HG02623 (cell line): ENCODE results near the gene HNMT.
A peak's percentile ranks its signal among the peaks of the same experiment; 100 is the strongest.
"Not testable (repeated sequence)": the region's sequence is repeated elsewhere in the genome, so short reads cannot be mapped to it uniquely, and the experiment has no call there.

Experiments
- ATAC-seq: cut with Tn5 transposase; IDR thresholded peaks from one replicate; pipeline ENCODE4 v1.9.1; 2021; ENCODE audit warnings: moderate library complexity; ENCODE audit not compliant: unreplicated experiment

HNMT gene

DNA sequence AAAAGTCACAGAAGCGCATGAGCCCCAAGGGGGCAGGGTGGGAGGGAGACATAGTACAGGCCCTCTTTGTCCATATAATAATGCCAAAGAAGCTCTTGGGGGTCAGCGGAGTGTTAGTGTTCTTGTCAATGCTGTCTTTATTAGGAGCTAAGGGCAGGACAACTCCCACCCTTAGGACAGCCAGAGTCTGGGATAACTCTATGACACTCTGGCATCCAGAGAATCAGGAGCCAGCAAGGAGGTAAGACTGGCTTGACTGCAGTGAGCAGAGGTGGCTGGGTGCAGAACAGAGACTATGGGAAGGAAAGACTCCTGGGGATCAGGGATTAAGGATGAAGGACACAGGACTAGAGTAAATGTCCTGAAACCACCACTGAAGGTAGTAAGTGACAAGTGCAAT, 19.0 kb upstream of the HNMT start:
- ATAC-seq: no peak

DNA sequence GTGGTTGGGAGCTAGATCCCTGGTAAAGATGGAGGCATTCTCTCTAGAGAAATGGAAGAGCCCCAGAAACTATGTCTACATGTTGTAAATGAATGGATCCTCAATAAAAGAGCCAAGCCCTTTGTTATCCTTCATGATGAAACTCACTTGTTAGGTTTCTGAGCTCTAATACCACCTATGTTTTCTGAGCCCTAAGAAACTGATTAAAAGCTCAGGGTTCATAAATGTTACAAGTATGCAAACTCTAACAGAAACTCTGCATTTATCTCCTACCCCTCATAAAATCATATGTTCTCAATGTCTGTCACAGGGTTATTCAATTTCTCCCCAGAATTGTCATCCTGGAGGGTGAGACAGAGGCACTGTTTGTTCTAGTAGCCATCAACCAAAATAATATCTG, 18.0 kb upstream of the HNMT start:
- no peak for ATAC-seq

DNA sequence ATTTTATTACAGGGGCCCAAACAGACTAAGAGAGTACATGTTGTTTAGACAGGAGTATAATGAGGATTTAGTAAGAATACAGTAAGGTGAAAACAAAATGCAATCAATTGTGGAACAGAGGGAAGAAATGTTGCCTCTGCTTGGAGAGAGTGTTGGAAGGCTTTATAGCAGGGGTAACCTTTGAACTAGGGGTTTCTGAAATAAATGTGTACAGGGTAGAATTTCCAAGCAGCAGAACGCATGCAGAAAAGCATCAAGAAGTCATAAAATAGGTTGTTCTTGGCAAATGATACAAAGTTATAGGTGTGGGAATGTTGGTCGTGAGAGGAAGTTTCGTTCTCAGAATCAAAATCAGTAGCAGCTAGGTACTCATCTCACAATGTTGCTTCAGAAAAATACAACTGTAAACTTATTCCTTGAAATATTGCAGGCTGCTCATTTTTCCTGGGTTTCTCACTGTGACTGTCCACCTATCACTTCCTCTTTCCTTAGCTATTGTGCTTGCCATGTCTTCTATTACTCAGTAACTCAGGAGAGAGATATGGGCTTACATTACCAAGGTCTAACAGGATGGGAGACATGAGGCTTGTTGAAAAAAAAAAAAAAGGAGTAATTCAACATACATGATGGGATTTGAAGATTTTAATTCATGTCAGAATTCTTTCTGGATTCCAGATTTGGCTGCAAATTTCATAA, 17.1 kb upstream of the HNMT start:
- no peak for ATAC-seq

DNA sequence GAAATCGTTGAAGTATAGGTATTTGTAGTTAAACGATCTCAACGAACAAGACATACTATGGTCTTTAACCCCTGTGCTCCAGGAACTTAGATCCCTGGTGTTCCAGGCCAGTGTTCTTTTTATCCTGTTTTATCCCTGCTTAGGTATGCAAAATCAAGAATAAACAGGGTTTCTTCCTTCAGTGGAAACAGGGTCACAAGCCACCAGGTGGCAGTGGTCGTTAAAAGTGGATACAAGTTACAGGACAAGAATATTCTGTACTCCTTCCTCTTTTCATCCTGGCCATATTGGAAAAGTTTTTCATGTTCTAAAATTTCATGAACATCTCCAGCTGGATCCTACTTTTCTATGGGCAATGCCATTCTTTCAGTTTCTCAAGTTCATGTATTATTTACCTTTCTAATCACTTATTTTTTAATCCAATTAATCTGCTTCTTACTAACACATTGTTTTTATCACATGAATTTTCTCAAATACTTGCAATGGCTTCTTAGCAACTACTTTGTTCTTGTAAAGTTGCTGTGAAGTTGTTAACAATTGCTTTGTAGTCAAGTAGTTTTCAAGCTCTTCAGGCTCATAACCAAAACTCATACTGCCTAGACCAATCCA, 16.4 kb upstream of the HNMT start:
- ATAC-seq: peak; percentile 45

DNA sequence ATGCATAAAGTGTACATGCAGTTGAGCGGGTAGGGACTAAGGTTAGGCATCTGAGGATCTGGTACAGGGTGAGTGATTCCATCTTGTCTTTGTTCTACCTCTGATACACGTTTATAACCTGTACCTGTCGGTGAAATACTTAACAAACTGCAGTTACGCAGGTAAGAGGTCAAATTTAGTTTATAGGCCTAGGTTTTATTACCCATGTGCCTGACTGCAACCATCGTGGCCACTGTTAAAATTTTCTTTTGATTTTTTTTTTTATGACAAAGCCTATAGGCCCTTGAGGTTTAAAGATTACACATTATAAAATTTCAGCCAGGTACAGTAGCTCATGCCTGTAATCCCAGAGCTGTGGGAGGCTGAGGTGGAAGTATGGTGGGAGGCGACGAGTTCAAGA, 15.4 kb upstream of the HNMT start:
- ATAC-seq: no peak

DNA sequence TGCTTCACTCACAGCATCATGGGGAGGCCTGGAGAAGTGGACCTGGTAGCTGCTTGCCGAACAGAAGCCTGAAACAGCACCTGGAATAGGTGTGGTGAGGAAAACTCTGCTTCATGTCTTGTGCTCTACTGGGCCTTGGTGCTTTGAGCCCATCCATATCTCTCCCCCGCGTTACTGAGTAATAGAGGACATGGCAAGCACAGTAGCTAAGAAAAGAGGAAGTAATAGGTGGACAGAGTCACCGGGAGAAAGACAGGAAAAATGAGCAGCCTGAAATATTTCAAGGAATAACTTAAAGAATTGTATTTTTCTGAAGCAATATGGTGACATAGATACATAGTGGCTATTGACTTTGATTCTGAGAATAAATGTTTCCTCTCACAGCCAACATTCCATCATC, 14.0 kb upstream of the HNMT start:
- ATAC-seq: no peak

DNA sequence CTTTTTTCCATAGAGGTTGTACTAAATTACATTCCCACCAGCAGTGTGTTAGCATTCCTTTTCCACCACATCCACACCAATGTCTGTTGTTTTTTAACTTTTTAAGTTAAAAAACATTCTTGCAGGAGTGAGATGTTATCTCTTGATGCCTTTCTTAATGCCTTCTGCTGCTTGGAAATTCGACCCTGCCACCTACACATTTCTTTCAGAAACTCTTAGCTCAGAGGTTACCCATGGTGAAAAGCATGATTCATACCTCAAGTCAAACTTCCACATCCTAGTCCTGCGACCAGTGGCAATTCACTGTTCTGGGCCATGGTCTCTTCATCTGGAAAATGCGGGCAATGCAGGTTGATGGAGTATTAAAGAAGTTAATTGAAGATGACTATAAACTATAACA, 12.7 kb upstream of the HNMT start:
- no peak for ATAC-seq

DNA sequence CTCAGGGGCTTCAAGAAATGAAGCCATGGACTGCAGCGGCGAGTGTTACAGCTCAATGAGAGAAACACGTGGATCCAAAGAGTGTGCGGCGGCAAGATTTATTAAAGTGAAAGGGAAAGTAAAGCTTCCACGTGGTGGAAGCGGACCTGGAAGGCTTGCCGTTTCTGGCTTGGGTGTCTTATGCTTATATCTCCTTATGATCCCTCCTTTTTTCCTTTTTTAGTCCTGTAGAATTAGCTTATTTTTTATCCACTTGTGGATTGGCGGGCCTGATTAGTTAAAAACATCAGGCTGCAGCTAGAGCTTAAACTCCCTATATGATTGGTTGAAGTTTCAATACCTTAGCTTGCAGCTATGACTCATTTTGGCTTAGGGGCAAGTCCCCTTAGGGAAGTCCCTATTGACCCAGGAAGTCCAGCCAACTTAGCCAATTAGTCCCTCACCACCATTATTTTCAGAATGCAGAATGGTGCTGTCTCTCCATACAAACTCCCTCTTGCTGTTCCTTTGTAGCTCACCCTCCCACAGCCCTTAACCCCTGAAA, 11.6 kb upstream of the HNMT start:
- ATAC-seq: no peak

DNA sequence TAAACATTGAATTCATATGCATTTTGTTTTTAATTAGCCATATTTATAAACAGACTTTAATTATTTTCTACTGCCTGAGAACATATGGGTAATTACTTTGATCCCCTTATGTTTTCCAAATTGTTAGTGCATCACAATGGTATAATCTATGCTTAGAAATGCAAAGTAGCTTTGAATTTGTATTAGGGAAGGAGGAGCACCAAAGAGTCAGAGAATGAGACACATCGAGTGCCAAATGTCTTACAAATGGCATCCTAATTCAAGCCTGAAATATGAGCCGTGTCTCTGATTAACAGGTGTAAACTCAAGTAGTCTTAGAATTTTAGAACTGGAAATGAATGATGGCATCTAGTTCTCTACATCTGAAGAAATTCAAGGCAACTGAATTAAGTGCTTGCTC, 8.7 kb upstream of the HNMT start:
- no peak for ATAC-seq

DNA sequence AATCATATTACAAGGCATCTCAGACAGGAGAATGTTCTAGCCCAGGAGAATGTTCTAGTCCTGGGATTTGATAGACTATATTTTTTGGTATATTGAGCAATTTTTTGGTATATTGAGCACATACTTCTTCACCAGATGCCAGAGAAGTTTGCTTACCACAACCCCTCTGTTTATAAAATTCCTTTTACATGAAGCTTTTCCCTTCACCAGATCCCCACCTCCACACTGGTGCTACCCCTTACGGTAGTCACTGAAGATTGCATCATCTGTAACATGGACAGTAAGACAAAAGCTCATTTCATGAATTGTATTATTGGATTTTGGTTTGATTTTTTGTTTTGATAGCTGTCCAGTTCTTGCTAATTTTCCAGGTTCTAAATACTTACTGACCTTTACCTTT, 7.2 kb upstream of the HNMT start:
- no peak for ATAC-seq

DNA sequence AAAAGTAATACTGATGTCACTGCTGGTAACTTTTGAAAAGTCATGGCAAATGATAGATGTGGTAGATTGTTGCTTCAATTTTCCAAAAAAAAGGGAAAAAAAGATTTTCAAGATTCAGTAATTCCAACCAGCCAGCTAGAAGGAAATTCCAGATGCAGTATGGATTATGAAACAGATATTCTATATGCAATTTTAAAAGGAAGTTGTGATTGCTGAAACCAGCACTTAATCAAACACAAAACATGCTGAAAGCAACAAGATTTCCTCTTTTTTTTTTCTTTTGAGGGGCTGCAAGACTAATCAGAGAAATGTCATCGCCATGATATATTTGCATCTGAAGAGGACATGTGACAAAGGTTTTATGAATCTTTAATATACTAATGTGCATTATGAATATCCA, 5.1 kb upstream of the HNMT start:
- ATAC-seq: no peak

DNA sequence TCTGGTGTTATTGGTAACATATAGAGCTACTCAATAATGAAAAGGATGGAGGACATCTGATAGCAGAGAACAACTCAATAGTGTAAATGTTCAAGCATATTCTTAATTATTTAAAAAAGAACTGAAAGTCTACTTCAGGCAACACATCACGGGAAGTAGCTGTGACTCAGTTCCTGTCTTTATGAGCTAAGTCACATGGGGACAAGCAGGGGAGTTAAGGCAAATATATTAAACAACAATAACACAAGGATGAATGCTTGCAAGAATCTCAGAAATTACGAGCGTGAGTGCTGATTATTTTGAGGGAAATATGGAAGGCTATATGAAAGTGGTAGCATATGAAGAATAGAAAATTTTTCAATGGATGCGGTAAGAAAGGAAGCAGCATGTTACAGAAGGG, 4.0 kb upstream of the HNMT start:
- no peak for ATAC-seq

DNA sequence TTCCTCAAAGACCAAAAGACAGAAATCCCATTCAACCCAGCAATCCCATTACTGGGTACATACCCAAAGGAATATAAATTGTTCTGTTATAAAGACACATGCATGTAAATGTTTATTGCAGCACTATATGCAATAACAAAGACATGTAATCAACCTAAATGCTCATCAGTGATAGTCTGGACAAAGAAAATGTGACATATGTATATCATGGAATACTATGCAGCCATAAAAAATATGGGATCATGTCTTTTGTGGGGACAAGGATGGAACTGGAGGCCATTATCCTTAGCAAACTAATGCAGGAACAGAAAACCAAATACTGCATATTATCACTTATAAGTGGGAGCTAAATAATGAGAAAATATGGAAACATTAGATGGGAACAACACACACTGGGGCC, 2.7 kb upstream of the HNMT start:
- no peak for ATAC-seq

DNA sequence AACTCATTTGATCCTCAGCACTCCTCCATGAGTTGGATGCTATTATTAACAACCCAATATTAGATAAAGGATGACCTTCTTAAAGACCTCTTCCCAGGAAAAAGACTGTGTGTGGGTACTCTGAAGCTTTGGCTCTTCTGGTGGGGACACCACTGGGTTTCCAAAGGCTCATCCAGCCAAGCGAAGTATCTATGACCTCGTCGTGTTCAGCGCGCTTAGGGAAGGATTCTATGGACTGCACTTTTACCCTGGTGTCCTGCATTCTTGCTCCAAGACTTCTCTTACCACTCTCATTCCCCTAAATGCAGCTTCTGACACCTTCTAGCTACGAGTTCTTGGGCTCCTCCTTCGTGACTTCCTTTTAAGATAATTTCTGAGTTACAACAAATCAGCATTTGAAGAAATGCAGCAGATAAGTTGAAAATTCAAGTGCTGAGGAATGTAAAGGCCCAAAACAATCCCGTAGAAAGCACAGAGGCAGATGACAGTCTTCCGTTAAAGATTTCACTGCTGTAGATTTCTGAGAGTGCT, 673 bp upstream of the HNMT start:
- ATAC-seq: no peak

DNA sequence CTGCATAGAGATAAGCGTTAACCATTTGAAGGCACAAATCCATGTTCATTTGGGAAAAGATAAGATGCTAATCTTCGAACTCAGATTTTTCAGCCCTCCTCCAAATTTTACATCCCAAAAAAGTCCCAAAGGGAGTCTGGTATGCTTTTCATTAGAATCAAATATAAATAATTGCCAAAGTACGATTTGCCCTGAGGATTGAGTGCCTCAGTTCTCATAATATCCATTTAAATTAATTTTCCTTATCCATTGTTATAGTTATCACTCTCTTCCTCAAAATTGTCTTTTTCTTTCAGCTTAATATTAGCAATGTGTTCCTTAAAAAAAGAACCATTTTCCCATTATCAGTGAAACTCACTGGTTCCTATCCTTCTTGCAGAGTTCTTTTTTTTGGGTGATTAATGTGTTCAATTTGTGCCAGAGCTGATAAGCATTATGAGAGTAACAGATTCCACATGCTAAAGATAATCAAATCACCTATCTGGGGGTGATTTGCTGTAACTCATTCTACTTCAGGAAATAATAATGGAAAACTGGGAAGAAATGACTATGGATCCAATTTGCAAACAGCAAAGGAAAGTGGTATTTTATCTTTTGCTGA, 686 bp downstream of the HNMT start:
- ATAC-seq: no peak

DNA sequence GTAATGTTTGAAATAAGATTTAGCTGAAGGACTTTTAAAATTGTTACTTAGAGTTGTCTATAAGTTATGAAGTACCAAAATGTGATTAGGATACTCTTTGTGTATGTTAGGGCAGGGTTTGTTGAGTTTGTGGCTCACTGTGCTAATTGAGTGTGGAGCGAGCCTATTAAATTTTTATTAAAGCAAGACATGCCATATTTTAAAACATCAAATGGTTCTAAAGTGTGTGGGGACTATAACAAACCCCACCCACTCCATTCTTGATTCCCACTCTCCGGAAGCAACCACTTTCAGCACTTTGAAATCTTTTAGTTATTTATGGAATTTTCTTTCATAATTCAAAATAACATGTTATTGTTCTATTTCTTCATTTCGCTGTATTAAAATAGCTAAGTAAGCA, 1.8 kb downstream of the HNMT start:
- ATAC-seq: no peak

DNA sequence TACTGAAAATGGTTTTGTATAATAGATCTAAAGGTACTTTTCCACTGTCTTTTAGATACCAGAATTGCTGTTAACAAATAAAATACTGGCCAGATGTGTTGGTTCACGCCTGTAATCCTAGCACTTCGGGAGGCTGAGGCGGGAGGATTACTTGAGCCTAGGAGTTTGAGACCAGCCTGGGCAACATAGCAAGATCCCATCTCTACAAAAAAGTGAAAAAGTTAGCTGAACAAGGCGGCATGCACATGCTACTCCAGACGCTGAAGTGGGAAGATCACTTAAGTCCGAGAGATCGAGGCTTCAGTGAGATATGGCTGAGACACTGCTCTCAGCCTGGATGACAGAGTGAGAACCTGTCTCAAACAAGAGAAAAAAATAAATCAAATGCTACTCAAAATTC, 2.8 kb downstream of the HNMT start:
- ATAC-seq: no peak

DNA sequence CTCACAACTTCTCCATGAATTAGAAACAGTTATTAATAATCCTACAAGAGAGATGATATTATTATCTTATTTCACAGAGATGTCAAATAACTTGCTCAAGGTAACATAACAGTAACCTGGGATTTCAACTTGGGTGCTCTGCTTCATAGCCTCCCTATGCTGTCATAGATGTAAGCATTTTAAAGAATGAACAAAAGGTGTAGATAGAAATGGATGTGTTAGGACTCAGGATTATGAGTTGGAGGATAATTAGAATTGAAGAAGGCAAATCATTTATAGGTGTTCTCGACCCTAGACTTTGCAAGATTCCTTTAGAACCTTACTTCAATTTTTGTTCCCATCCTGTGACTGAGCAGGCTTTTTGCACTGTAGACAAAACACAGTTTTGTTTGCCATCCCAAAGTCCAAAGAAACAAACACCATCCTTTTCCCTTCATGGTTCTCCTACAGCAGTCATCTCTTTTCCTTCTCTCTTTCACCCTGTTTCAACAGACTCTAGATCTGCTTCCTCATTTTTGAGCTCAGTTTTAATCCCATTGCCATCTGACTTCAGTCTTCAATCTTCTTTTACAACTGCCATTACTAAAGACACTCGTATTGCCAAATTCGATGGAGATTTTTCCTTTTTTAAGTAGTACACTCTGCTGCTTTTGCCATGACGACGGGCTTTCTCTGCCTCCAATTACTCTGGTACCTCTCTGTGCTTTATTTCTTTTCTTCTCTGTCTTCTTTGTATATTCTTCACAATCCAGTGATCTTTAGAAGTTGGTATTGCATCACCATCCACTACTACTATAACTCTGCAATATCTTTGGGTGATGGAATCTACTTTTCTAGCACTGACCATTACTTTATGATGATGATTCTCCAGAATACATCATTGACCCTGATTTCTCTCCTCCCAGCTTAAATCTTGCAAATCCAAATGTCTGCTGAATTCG, 4.5 kb downstream of the HNMT start:
- ATAC-seq: no peak

DNA sequence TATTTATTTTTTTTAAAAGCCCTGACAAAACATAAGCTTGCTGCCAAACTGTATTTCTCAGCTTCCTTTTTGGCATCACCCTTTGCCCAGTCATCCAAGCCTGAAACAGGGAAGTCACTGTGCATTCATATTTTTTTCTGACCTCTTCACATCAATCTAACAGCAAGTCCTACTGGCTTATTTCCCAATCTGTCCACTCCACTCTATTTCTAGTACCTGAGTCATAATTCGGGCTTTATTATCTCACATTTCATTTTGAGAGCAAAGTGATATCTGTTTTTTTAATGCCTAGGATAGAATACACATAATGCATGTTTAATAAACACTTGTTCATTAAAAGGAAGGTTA, 5.1 kb downstream of the HNMT start:
- no peak for ATAC-seq

DNA sequence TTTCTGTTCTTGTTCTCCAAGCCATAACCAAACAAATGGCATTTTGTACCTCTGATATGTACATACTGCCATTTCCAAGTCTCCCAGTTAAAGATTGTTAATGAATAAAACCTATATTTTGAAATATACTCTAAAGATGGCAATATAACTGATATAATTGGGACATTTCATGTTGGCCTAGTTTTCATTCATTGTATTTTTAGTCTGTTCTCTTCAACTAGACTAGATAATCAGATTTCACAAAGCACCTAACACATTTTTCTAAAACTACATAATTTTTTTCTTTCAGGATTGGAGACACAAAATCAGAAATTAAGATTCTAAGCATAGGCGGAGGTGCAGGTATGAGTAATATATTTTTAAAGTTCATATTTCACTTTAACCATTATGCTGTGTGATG, 5.6 kb downstream of the HNMT start:
- ATAC-seq: no peak

DNA sequence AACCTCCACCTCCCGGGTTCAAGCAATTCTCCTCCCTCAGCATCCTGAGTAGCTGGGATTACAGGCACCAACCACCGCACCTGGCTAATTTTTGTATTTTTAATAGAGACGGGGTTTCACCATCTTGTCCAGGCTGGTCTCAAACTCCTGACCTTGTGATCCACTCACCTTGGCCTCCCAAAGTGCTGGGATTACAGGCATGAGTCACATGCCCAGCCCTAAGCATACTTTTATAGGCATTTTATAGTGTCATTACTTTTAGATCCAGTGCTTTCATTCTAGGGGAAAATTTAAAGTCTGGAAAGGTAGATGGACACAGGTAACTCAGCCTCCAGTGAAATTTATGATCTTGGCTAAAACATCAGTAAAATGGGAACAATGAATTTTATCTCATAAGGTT, 7.0 kb downstream of the HNMT start:
- ATAC-seq: not testable (repeated sequence)
